GM18909 (cell line): ENCODE data around the gene SMOC2.

Experiments used
- ATAC-seq: cut with Tn5 transposase; IDR thresholded peaks from one replicate; pipeline ENCODE4 v1.9.1; 2021; ENCODE audit warnings: mild to moderate bottlenecking; ENCODE audit not compliant: unreplicated experiment, poor library complexity

SMOC2 gene

GRCh38 chr6:168508903-168509302 lies 67.9 kb downstream of the SMOC2 start:
- no peak for ATAC-seq

GRCh38 chr6:168513766-168514165 lies 72.8 kb downstream of the SMOC2 start:
- ATAC-seq: no peak

DNA sequence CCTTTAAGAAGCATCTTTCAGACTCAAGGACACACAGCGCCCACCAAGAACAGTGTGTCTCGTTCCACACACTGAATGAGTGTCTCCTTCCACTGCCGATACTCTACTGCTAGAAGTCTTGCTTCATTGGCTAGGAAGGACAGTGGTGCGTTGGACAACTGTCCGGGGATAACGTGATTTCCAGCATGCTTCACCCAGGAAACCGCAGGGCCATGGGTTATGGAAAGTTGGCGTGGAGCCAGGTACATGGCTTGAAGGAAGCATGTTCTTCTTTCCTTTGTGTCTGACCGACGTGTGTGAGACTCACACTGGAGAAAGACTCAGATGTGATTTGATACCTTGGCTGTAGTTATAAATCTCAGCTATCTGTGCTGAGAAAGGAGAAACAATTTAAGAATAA lies 73.2 kb downstream of the SMOC2 start:
- no peak for ATAC-seq

- no peak for ATAC-seq
These were observed 74.4 kb downstream of the SMOC2 start for GRCh38 chr6:168515376-168515775.

GRCh38 chr6:168516944-168517741 lies 76.2 kb downstream of the SMOC2 start:
- ATAC-seq: no peak

DNA sequence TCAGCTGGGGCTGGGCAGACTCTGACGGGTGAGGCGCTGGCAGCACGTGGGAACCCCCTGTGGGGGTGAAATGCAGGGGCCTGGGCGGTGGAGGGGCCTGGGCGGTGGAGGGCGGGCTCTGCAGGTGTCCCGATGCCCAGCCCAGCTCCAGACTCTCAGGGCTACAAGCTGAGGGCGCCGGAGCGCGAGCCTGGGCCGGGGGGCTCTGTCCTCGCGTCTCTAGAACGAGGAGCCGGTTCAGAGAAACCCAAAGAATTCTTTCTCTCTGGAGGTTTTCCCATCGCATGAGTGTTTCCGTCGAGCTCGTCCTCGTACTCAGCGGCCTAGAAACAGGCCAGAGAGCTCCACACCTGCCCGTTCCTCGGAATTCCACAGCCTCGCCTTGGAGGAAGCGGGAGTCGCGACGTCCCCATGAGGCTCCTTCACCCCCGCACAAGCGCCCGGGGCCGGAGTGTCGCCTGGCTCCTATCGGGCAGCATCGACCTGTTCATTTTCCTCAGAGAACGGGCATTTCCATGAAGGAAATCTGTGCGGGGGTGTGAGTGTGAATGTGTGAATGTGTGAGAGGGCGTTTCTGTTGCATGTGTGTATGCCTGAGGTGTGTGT lies 76.9 kb downstream of the SMOC2 start:
- ATAC-seq: no peak

- no peak for ATAC-seq
These were observed 77.4 kb downstream of the SMOC2 start for GRCh38 chr6:168518348-168518745.

DNA sequence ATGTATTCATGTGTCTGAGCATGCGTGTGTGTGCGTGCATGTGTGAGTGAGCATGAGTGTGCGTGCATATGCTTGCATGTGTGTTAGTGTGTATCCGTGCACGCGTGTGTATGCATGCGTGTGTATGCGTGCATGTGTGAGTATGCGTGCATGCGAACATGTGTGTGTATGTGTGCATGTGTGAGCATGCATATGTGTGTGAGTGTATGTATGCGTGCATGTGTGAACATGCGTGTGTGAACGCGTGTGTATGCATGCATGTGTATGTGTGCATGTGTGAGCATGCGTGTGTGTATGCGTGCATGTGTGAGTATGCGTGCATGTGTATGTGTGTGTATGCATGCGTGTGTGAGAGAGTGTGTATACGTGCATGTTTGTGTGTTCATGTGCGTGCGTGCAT lies 77.9 kb downstream of the SMOC2 start:
- ATAC-seq: no peak

GRCh38 chr6:168520233-168520632 lies 79.2 kb downstream of the SMOC2 start:
- no peak for ATAC-seq

DNA sequence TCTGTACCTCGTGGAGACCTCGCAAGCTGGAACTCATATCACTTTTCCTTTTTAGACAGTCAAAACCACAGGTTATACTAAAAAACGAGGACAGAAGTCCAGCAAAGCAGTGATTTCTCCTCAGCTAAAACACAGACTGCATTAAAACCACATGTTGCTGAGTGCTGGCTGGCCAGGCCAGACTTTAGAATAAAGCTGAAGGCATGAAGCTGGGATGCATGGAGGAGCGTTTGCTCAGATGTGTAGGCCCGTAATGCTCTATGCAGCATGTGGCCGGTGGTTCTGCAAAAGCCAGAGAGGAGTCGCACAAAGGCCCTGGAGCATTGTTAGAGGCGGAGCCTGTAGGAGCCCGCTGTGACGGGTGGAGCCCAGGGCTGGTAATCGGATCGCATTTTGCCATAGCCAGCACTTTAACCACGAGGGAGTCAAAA lies 83.6 kb downstream of the SMOC2 start:
- ATAC-seq: no peak

DNA sequence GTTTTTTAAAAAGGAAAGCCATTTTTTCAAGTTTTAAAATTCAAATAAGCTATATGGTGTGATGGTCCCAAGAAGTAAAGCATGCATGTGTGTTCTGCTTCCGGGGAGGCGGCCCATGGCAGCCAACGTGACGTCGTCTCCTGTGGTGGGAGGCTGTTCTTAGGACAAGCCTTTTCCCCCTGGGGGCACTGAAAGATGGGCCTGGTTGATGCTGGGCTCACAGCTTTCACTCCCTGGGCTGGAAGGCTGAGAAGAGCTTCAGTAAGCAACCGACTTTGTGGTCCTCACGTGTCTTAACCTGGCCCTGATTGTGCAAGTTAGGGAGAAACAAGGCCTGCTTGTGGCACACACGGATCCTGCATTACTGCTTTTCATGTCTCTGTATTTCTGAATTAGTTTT lies 84.1 kb downstream of the SMOC2 start:
- no peak for ATAC-seq

- no peak for ATAC-seq
These were observed 85.1 kb downstream of the SMOC2 start for GRCh38 chr6:168525926-168526630.

- ATAC-seq: no peak
These were observed 85.9 kb downstream of the SMOC2 start for GRCh38 chr6:168526841-168527281.

GRCh38 chr6:168527451-168528210 lies 86.6 kb downstream of the SMOC2 start:
- no peak for ATAC-seq

DNA sequence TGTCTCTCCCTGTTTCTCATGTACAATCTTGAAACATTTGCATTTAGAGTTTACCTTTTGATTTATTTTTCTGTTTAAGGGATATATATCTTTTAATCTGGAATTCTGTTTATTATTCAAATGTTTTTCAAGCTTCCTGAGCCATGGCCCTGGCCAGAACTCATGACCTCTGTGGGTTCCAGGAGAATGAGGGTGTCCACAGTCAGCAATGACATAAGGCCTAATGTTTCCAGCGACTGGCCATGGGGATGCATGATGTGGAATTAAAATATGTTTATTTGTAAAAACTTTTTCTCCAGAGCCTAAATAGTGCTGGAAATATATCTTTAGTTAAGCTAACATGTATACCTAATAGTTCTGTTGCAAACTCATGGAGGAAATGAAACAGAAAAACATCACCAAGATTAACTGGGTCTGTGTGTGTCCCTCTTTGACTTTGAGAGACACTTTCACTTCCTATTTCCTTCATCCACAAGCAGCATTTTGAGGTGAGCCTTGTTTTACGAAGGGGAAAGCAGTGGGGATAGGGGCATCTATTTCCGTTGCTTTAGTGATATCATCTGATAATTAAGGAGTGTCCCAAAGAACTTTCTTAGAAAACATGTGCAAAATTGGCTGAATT lies 87.6 kb downstream of the SMOC2 start:
- peak; percentile 59 for ATAC-seq

DNA sequence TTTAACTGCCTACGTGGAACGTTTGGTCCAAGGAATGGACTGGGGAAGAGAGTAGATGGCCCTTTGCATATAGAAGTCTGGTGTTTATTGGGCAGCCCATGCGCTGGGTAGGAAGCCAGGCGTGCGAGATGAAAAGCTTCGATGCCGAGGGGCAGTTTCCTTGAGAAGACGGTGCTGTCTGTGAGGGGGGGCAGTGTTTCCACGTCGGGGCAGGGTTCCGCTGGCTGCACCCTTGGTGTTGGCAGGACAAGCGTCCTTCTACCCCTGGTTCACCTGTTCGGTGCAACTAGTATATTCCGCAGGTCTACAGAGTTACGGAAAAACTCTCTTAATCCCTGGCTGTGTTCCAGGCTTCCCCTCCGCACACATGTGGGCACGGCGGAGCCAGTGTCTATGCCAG lies 88.2 kb downstream of the SMOC2 start:
- ATAC-seq: no peak

GRCh38 chr6:168530653-168531071 lies 89.7 kb downstream of the SMOC2 start:
- no peak for ATAC-seq

- ATAC-seq: no peak
These were observed 91.1 kb downstream of the SMOC2 start for GRCh38 chr6:168532070-168532469.

DNA sequence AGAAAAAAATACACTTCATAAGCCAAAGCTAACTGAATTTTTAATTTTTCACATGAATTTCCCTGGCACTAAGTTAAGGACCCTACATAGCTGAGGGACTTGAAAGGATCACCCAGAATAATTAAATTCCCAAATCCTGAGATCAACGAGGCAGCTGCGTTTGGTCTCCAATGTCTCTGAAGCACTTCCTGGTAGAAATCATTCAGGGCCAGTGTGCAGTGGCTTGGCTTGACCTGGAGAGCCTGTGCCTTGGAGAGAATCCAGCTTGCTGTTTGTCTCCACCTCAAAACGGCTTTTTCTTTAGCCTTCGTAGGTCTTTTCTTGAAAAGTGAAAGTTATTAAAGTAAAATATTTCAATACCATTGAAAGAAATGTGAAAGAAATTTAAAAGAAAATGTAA lies 92.4 kb downstream of the SMOC2 start:
- no peak for ATAC-seq

- ATAC-seq: no peak
These were observed 93.3 kb downstream of the SMOC2 start for GRCh38 chr6:168534265-168534664.
